Right lobe of liver (tissue), 4 donors: ENCODE results near the gene CHST15.

Experiments
- CTCF ChIP-seq, 4 donors: fragments of 200-600 bp in 3 of 4; fragments of 450-650 bp in 1 of 4; IDR thresholded peaks; one replicate each; pipeline versions ENCODE4 v1.5.1 to v1.8.0; 2016 to 2022; ENCODE audit warnings: antibody characterized with exemption in 4 of 4, mild to moderate bottlenecking in 2 of 4
- POLR2A ChIP-seq: fragments of 450-650 bp; IDR thresholded peaks from one replicate; pipeline ENCODE4 v1.6.1; 2017; ENCODE audit warnings: antibody characterized with exemption, mild to moderate bottlenecking
- donor health status: DM: no; HTN: no; CAD: no.
- donor health status: DM: no; HTN: no; CAD: no.
- donor health status: DM: no; HTN: yes; CAD: no.

DNA sequence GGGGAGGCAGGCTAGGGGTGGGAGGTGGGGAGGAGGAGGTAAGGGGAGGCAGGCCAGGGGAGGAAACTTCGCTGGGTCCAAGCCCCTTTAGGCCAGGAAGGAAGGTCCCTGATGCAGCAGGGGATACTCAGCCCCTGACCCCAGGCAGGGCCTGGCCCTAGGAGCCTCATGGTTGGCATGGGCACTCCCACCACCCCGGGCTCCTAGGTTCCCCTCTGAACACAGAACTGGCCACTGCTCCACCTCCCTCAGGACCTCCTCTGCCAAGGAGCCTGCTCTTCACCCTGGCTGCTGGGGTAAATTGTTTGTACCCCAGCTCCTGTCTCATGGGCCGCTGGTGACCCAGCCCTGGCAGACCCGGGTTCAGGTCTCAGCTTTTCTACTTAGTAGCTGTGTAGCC, 25.8 kb upstream of the CHST15 start:
- TF ChIP-seq POLR2A (no peak), CTCF (IDR thresholded peaks at IDR 0.05) (no peak)
